GM18868 (cell line): ENCODE results near the gene SAMM50.

Source experiments
- ATAC-seq: cut with Tn5 transposase; IDR thresholded peaks from one replicate; pipeline ENCODE4 v1.9.1; 2021; ENCODE audit warnings: mild to moderate bottlenecking, moderate library complexity; ENCODE audit not compliant: unreplicated experiment

Gene SAMM50

DNA sequence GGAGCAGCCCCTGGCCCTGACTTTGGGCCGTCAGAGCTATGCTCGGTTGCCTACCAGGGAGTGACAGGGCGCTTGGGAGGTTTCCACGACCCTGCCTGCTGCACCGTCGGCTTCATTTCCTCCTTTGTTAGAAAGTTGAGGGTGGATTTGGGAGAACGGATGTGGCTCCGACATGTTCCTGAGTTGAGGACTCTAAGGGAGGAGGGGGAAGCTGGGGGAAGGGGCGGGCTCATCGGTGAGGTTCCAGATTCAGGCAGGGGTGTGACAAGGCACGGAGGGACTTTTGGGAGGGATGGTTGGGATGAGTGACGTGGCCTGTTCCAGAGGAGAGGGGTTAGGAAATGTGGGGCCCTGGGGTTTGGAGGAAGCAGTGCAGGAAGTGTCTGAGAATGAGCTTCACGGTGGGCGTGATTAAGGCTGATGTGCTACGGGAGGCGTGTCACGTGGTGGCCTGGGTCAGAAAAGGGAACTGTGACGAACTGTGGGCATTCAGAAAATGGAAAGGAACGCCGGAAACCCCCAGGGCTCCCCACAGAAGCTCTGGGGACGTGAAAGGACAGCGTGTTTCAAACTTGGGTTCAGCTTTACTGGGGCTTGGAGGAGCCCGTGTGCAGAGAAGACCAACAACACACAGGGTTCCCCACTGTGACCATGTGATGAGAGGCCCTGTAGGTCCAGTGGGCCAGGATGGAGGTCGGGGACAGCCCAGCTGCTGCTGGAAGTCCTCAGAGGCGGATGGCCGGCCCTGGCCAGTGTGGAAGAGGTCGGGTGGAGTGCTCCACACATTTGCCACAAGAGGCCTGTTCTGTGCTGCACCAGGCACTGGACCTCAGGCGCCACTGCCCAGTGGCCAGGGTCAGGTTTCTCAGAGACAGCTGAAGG lies 71.6 kb downstream of the SAMM50 start:
- peak; percentile 47 for ATAC-seq

DNA sequence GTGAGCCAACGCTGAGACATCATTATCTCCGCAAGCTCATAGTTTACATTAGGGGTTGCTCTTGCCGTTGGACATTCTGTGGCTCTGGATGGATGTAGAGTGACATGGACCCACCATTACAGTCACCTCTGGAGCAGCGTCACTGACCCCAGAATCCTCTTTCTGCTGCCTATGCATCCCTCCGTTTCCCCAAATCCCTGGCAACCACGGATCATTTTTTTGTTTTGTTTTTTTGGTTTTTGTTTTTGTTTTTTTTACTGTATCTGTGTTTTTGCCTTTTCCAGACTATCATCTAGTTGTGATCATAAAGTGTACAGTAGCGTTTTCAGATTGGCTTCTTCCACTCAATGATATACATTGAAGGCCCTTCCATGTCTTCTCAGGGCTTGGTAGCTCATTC lies 72.8 kb downstream of the SAMM50 start:
- ATAC-seq = no peak

DNA sequence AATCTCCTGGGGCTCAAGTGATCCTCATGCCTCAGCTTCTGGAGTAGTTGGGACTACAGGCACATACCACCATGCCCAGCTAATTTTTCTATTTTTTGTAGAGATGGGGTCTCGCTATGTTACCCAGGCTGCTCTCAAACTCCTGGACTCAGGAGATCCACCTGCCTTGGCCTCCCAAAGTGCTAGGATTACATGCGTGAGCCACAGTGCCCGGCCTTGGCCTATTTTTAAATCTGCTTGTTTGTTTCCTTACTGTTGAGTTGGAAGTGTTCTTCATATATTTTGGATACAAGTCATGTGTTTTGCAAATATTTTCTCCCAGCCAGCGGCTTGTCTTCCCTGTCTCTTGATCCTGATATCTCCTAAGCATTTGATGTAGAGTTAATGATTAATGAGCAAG lies 73.8 kb downstream of the SAMM50 start:
- ATAC-seq = no peak

DNA sequence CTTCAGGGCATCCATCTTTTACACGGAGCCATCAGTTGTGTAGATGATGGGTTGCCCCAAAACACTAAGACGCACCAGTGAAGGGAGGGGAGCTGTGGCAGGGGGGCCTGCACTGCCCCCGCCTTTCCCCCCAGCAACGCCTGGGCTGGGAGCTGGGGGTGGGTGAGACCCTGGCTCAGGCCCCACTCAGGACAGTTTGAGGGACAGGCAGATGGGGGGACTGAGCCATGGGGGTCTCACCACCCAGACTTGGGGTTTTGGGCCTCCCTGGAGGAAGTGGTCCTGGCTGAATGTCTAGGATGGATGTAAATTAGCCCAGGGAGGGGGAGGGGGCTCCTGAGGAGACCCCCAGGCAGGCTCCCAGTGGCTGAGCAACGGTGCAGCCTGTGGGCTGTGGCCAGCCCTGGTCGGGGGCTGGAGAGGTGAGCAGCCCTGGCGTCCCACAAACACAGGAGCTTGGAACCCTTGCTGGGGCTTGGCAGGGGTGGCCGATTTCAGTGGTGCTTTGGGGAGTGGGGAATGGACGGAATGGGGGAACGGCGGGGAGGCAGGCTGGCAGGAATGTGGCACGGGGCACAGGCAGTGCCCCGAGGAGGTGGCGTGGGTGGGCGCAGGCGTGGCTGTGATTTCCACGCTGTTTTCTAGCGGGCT lies 74.9 kb downstream of the SAMM50 start:
- ATAC-seq = no peak

DNA sequence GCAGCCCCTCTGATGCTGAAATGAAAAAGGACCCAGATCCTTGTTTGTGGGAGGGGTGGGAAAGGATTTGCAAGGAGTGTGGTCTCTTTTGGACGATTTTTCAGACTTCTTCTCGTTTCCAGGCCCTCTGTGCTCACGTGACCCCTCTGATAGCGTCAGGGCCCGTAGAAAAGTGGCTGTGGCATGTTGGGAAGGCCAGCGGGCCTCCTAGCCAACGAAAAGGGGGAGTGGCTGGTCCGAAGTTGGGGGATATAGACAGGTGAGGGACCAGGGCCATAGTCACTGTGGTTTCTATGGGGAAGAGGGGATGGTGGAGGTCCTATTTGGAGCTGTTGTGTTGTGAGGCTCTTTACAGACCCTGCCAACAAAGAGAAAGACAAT lies 75.5 kb downstream of the SAMM50 start:
- no peak for ATAC-seq

DNA sequence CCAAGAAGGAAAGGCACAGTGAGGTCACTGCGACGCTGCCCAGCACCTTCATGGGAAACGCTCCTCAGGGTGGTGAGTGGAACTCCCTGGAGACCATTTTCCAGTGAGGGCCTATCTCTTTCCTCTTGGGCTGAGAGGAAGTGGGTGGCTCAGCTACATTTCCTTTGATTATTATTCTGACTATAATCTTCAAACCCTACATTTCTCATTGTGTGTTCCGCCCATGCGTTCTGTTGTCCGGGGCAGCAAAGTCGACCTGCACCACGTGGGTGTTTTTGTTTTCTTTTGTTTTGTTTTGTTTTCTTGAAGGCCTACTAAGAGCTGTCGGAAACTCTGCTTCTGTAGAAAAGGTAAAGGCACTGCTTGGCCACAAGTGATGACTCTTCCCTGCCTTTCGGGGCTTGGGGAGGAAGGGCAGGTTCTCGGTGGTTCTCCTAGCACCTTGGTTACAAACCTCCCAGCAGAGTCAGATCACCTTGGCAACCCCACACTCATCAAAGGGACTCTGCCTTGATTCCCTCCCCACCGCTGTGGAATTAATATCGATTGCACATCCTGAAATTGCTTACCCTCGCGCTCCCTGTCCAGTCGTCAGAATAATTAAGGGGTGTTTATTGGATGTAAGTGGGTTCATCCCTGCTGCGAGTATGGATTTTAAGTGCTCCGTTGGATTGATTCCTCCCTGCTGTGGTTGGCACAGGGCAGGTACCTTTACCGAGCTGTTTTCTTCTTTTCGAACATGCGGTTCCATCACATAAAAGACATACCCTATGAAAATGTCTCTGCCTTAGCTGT lies 76.1 kb downstream of the SAMM50 start:
- no peak for ATAC-seq

DNA sequence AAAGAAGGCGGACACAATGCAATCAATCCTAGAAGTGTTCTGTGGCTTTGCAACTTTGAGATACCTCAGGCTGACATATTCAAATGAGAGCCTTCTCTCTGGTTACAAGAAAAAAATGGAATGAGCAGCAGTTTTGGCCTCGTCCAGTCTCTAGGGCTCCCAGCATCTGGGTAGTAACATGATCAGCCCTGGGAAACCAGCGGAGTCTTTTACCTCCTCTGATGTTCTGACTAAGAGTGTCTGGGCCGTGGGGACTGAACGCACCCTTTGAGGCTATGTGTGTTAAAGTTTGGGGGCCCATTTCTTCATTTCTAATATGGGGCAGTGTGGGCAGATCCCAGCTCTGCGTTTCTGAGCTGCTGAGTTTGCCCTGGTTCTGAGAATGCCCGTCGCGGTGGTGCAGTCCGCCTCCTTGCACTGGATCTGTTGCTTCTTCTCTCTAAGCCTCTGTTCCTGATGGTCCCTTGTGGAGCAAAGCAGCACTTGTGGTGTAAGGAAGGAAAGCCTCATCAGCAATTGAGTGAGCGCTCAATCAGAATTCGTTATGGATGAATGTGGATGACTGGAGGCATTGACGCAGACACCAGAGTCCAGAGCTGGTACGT lies 77.0 kb downstream of the SAMM50 start:
- ATAC-seq = no peak

DNA sequence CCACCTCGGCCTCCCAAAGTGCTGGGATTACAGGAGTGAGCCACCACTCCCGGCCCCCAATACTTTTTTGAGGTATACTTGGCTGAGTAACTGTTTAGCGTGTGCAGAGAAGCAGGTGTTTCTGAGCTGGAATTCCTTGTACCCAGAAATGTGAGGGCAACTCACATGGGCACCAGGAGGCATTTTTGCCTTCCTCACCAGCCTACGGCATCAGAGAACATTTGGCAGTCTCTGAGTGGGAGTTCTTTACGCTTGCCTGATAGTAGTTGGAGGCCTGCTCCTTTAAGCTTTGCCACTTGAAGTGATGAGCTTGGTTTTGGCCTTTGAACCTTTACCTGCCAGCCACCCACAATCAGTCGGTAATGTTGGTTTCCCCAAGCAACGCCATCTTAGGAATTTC lies 78.0 kb downstream of the SAMM50 start:
- no peak for ATAC-seq

DNA sequence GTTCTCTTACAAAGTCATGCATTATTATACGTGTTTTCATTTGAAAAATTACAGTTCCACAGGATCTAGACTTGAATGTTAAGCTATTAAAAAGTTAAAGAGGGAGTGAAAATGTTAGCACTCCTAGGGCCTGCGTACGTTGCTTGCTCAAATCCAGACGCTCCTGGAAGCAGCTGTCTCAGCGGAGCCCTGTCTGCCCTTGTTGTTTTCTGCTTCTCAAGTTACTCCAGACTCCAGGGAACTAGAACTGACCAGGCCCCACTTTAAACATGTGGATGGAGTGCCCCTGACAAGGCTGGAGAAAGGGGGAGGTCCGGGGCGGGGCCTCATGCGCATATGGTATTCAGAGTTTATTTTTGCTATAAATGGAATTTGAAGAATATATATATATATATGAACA lies 78.5 kb downstream of the SAMM50 start:
- no peak for ATAC-seq

DNA sequence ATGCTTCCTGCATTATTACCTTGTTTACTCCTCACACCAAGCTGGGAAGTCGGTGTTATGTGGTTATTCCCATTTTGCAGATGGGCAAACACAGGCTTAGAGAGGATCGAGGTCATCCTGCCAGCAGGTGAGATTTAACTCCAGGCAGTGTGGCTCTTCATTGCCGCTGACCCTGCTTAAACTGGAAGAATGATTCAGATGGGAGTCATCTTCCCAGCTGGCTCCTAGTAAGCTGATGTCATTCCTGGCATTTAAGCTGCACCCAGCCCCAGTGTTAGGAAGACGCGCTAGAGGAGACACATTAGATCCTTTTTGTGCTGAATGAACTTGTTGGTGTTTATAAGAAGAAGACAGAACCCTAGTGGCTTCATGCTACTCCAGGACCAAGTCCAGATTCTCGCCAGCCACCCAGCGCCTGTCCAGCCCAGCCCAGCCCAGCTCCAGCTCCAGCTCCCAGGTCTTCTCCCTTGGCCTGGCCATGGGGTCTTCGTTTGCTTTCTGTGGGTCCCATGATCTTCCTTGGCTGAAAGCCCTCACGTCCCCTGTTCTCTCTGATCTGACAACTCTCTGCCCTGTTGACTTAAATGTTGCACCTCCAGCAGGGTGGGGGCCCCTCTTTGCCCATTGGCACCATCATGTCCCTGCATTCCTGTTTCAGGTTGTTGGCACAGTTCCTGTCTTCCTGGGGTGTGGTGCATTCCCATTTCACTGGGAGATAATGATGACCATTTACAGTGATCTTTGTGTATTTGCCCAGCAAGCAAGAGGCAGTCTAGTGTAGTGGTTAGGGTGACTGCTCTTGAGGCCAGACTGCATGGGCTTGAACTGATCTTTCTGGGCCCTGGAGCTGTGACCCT lies 82.5 kb downstream of the SAMM50 start:
- no peak for ATAC-seq

DNA sequence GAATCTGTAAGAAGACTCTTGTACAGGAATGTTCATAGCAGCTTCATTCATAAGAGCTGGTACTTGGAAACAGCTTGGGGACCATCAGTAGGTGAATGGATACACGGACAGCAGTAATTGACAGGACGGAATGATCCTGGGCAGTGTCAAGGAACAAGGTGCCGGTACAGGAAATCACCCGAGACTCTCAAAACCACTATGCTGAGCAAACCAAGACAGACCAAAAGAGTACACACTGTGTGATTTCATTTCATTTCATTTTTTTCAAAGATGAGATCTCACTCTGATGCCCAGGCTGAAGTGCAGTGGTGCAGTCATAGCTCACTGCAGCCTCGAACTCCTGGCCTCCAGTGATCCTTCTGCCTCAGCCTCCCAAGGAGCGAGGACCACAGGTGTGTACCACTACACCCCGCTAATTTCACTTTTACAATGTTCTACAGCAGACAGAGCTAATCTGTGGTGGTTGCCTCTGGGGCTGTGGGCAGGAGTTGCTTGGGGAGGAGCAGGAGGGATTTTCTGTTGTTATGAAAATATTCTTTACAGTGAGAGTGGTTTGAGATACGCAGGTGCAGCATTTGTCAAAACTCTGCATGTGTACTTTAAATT lies 84.4 kb downstream of the SAMM50 start:
- no peak for ATAC-seq

DNA sequence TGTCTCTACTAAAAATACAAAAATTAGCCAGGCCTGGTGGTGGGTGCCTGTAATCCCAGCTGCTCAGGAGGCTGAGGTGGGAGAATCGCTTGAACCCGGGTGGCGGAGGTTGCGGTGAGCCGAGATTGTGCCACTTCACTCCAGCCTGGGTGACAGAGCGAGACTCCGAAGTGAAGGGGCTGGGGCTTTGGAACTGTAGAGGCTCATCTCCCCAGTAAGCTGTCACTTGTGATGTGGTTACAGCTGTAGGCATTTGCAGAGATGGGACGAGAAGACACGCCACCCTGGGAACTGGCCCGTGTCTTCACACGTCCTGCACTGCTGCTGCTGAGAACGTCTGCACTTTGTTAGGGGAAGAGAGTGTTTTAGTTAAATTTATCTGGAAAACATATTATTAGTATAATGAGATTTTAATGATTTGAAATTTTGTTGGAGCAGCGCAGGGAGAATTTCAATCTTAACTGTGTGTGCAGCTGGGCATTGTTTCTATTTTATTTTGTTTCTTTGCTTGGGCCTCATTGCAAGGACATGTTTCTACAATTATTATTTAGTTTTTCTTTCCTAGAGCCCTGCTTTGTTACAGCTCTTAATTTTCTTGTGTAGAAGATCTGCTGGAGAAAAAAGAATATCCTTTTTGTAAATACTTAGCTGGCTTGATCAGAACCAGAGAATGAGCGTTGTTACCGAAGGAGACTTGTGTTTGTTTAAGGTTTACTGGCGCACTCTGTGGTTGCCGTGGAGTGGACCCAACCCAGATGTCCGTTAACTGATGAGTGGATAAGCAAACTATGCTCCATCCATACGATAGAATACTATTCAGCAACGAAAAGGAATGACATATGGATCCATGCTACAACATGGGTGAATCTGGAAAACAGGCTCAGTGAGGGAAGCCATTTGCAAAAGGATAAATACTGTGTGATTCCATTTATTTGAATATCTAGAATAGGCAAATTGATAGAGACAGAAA lies 87.3 kb downstream of the SAMM50 start:
- ATAC-seq = peak; percentile 63

DNA sequence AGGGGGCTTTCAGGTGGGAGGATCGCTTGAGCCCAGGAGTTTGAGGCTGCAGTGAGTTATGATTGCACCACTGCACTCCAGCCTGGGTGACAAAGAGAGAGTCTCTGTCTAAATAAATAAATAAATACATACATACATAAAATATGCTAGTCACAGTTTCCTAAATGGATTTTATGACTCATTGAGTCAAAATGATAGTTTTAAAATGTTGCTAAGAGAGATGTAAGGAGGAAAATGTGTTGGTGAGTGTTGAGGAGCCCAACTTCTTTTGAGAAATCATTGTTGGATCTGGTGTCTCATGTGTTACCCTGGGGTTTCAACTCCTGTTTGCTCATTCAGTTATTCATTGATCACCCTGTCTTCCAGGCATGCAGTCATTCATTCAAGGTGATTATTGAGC lies 89.9 kb downstream of the SAMM50 start:
- ATAC-seq = no peak
